Neural cell (in vitro differentiated cells): ENCODE results near the gene ROPN1B. TPM values are rescaled to one million over a fixed set of nuclear protein-coding genes. Genes with fewer than 3 reads are reported as not detected.
A peak's percentile ranks its signal among the peaks of the same experiment; 100 is the strongest.
"Not testable (repeated sequence)": the region's sequence is repeated elsewhere in the genome, so short reads cannot be mapped to it uniquely, and the experiment has no call there.

Experiments
- H2AFZ ChIP-seq: fragments of 200-600, 300-800 bp; sonication (generic), shearing (Covaris generic); 2 replicates; pipeline ENCODE4 v1.6.0; 2014; ENCODE audit warnings: low read depth, mild to moderate bottlenecking, antibody characterized with exemption, low read length, moderate library complexity
- H3F3A ChIP-seq: fragments of 200-600 bp; shearing (Covaris generic); 2 replicates; pipeline ENCODE4 v1.6.1; 2016; ENCODE audit warnings: mild to moderate bottlenecking, moderate library complexity, mixed read lengths, antibody characterized with exemption, low read length; ENCODE audit not compliant: insufficient read depth, poor library complexity, severe bottlenecking
- H3K27ac ChIP-seq: fragments of 200-600, 300-800 bp; sonication (generic), shearing (Covaris generic); 2 replicates; pipeline ENCODE4 v1.5.1; 2014; ENCODE audit warnings: mild to moderate bottlenecking, low read length, moderate library complexity
- H3K27me3 ChIP-seq: fragments of 300-800, 200-600 bp; sonication (generic), shearing (Covaris generic); 2 replicates; pipeline ENCODE4 v1.6.0; 2014; ENCODE audit warnings: mild to moderate bottlenecking, low read depth, low read length, moderate library complexity; ENCODE audit not compliant: insufficient read depth
- H3K36me3 ChIP-seq: fragments of 300-800, 200-600 bp; sonication (generic), shearing (Covaris generic); 2 replicates; pipeline ENCODE4 v1.5.1; 2014; ENCODE audit warnings: mild to moderate bottlenecking, antibody characterized with exemption, low read length, moderate library complexity; ENCODE audit not compliant: insufficient read depth
- H3K4me2 ChIP-seq: fragments of 300-800, 200-600 bp; sonication (generic), shearing (Covaris generic); 2 replicates; pipeline ENCODE4 v1.6.0; 2014; ENCODE audit warnings: mild to moderate bottlenecking, low read length
- H3K4me3 ChIP-seq: fragments of 300-800, 200-600 bp; sonication (generic), shearing (Covaris generic); 2 replicates; pipeline ENCODE4 v1.5.1; 2014; ENCODE audit warnings: mild to moderate bottlenecking, low read length, moderate library complexity
- H3K79me2 ChIP-seq: fragments of 200-600 bp; shearing (Covaris generic); replicated peaks from 2 replicates; pipeline ENCODE4 v1.6.0; 2014; ENCODE audit warnings: mild to moderate bottlenecking, low read length, moderate library complexity; ENCODE audit not compliant: insufficient read depth
- H3K9ac ChIP-seq: fragments of 300-800, 200-600 bp; sonication (generic), shearing (Covaris generic); 2 replicates; pipeline ENCODE4 v1.6.1; 2016; ENCODE audit warnings: mild to moderate bottlenecking, low read length, mixed read lengths
- H3K9me2 ChIP-seq: fragments of 200-600 bp; shearing (Covaris generic); 2 replicates; pipeline ENCODE4 v1.6.1; 2016; ENCODE audit warnings: mild to moderate bottlenecking, low read length, mixed read lengths; ENCODE audit not compliant: insufficient read depth
- H3K9me3 ChIP-seq: fragments of 200-600, 300-800 bp; sonication (generic), shearing (Covaris generic); 2 replicates; pipeline ENCODE4 v1.6.1; 2016; ENCODE audit warnings: mild to moderate bottlenecking, mixed run types, low read length, moderate library complexity, mixed read lengths
- H4K20me1 ChIP-seq: fragments of 200-600 bp; shearing (Covaris generic); 2 replicates; pipeline ENCODE4 v1.6.1; 2016; ENCODE audit warnings: mild to moderate bottlenecking, mixed run types; ENCODE audit not compliant: insufficient read depth
- polyA plus RNA-seq: library from polyadenylated mRNA; depleted of rRNA; stranded (reverse); fragments of >200 nt; gene quantifications from 2 replicates; pipeline ENCODE4 v1.2.3, GENCODE V29; 2014
- TF ChIP-seq, protein P1 (sequence below): fragments of 450-650 bp; IDR thresholded peaks from 2 replicates; pipeline ENCODE4 v1.5.1; 2014; ENCODE audit warnings: antibody characterized with exemption, mild to moderate bottlenecking, moderate library complexity; ENCODE audit not compliant: poor library complexity, severe bottlenecking

Gene ROPN1B
- polyA plus RNA-seq, 1 donor from 2014 or later: 0.11 TPM

DNA sequence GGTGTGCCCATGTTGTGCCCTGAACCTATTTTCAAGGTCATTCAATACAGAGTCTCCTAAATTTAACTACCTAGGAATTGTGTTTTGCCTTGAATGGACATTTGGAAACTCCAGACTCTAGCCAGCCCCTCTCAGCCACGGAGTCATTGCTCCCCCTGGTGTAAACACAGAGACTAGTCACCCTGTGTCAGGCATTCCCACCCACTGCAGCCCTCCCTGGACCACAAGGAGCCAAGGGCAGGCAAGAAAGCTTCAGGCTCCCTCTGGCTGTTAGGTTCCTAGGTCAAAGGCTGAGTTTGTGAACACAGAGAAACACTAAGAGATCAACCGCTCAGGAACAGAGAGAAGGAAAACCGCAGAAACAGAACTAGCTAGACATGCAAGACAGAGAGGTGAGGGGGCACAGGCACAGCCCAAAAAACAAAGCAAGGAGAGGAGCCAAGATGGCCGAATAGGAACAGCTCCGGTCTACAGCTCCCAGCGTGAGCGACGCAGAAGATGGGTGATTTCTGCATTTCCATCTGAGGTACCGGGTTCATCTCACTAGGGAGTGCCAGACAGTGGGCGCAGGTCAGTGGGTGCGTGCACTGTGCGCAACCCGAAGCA is 32.7 kb upstream of the ROPN1B start:
- not testable (repeated sequence) for H3K27me3 ChIP-seq, H3K79me2 ChIP-seq, H3K9ac ChIP-seq, H3K9me3 ChIP-seq, H3K4me3 ChIP-seq, H3K27ac ChIP-seq, H3F3A ChIP-seq, H3K9me2 ChIP-seq, H3K4me2 ChIP-seq, H3K36me3 ChIP-seq, H2AFZ ChIP-seq, H4K20me1 ChIP-seq
- TF ChIP-seq, protein P1, sequence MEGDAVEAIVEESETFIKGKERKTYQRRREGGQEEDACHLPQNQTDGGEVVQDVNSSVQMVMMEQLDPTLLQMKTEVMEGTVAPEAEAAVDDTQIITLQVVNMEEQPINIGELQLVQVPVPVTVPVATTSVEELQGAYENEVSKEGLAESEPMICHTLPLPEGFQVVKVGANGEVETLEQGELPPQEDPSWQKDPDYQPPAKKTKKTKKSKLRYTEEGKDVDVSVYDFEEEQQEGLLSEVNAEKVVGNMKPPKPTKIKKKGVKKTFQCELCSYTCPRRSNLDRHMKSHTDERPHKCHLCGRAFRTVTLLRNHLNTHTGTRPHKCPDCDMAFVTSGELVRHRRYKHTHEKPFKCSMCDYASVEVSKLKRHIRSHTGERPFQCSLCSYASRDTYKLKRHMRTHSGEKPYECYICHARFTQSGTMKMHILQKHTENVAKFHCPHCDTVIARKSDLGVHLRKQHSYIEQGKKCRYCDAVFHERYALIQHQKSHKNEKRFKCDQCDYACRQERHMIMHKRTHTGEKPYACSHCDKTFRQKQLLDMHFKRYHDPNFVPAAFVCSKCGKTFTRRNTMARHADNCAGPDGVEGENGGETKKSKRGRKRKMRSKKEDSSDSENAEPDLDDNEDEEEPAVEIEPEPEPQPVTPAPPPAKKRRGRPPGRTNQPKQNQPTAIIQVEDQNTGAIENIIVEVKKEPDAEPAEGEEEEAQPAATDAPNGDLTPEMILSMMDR: peak; percentile 14

- H3F3A ChIP-seq, H3K9ac ChIP-seq, H3K4me2 ChIP-seq, H3K9me3 ChIP-seq, H4K20me1 ChIP-seq, H3K9me2 ChIP-seq, H3K36me3 ChIP-seq, H3K27ac ChIP-seq, H3K79me2 ChIP-seq, H2AFZ ChIP-seq, H3K4me3 ChIP-seq, H3K27me3 ChIP-seq: not testable (repeated sequence)
Measured at GRCh38 chr3:125936891-125937290, 32.1 kb upstream of the ROPN1B start.

DNA sequence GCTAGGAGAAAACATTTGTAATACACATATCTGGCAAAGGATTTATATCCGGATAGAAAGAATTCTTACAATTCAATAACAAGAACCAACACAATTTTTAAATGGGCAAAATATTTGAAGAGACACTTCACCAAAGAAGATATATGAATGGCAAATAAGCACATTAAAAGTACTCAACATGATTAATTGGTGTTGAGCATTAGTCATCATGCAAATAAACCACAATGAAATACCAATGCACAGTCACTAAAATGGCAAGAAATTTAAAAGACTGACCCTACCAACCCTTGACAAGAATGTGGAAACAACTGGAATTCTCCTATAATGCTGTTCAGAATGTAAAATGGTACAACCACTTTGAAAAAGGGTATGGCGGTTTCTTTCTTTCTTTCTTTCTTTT is 21.2 kb upstream of the ROPN1B start:
- not testable (repeated sequence) for H3K27ac ChIP-seq, H3K4me2 ChIP-seq, H3K79me2 ChIP-seq, H4K20me1 ChIP-seq, H3K36me3 ChIP-seq, H3K9me2 ChIP-seq, H2AFZ ChIP-seq, H3F3A ChIP-seq, H3K9me3 ChIP-seq, H3K4me3 ChIP-seq, H3K9ac ChIP-seq, H3K27me3 ChIP-seq

GRCh38 chr3:125948901-125949300 is 20.1 kb upstream of the ROPN1B start:
- not testable (repeated sequence) for H3K9me3 ChIP-seq, H3K4me2 ChIP-seq, H3K9me2 ChIP-seq, H3K27ac ChIP-seq, H2AFZ ChIP-seq, H3K4me3 ChIP-seq, H3K9ac ChIP-seq, H3K36me3 ChIP-seq, H4K20me1 ChIP-seq, H3K79me2 ChIP-seq, H3K27me3 ChIP-seq, H3F3A ChIP-seq

DNA sequence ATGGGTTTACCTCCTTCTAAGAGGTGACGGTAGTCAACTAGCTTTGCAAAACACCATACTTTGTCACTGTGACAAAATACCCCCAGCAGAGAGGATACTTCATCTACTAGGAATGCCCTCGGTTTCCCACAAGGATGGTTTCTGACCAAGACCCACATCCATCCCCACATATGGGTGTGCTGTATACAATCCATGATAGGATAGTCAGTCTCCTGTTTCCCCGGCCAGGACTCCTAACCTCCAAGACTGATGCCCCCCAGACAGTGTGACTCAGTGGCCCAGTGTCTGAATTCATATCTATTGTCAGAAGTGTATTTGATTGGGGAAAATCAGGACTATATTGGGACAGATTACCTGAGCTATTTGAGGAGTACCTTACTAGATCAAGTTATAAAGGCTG is 17.8 kb upstream of the ROPN1B start:
- not testable (repeated sequence) for H3K9me2 ChIP-seq, H4K20me1 ChIP-seq, H3K9ac ChIP-seq, H3K27ac ChIP-seq, H2AFZ ChIP-seq, H3K4me2 ChIP-seq, H3F3A ChIP-seq, H3K4me3 ChIP-seq, H3K27me3 ChIP-seq, H3K9me3 ChIP-seq, H3K36me3 ChIP-seq, H3K79me2 ChIP-seq

- not testable (repeated sequence) for H3K9ac ChIP-seq, H3K4me2 ChIP-seq, H3K4me3 ChIP-seq, H3K27ac ChIP-seq, H3K9me2 ChIP-seq, H3K79me2 ChIP-seq, H3K36me3 ChIP-seq, H3K9me3 ChIP-seq, H4K20me1 ChIP-seq, H2AFZ ChIP-seq, H3F3A ChIP-seq, H3K27me3 ChIP-seq
Measured at GRCh38 chr3:125957020-125957419, 12.0 kb upstream of the ROPN1B start.
